ENCODE data around the gene SLC44A1.

Gene SLC44A1

GRCh38 chr9:105341434-105342146, 97.1 kb downstream of the SLC44A1 start:
- no peak for DNase-seq

GRCh38 chr9:105342147-105342505, 97.7 kb downstream of the SLC44A1 start:
- DNase-seq = no peak

GRCh38 chr9:105344283-105344682, 99.8 kb downstream of the SLC44A1 start:
- no peak for DNase-seq

GRCh38 chr9:105345626-105346025, 101.2 kb downstream of the SLC44A1 start:
- DNase-seq = no peak

GRCh38 chr9:105346273-105346672, 101.8 kb downstream of the SLC44A1 start:
- DNase-seq = no peak

GRCh38 chr9:105354448-105354847, 110.0 kb downstream of the SLC44A1 start:
- DNase-seq = no peak

GRCh38 chr9:105355781-105356180, 111.3 kb downstream of the SLC44A1 start:
- peak in 3 of 6 experiments; percentile 8 to 25 (median 11) for DNase-seq

GRCh38 chr9:105357937-105358336, 113.5 kb downstream of the SLC44A1 start:
- DNase-seq = no peak

GRCh38 chr9:105359892-105360291, 115.4 kb downstream of the SLC44A1 start:
- no peak for DNase-seq

- no peak for DNase-seq
Measured at GRCh38 chr9:105360344-105360743, 115.9 kb downstream of the SLC44A1 start.

- DNase-seq = no peak
Measured at GRCh38 chr9:105361873-105362272, 117.4 kb downstream of the SLC44A1 start.

GRCh38 chr9:105362470-105362869, 118.0 kb downstream of the SLC44A1 start:
- DNase-seq = no peak

- no peak for DNase-seq
Measured at GRCh38 chr9:105363837-105364236, 119.4 kb downstream of the SLC44A1 start.

GRCh38 chr9:105369911-105370310, 125.5 kb downstream of the SLC44A1 start:
- no peak for DNase-seq

GRCh38 chr9:105373723-105374122, 129.3 kb downstream of the SLC44A1 start:
- no peak for DNase-seq

- DNase-seq = no peak
Measured at GRCh38 chr9:105375323-105375722, 130.9 kb downstream of the SLC44A1 start.

- no peak for DNase-seq
Measured at GRCh38 chr9:105376893-105377292, 132.4 kb downstream of the SLC44A1 start.

- peak in 5 of 6 experiments; percentile 1 to 41 (median 12) for DNase-seq
Measured at GRCh38 chr9:105385381-105385985, 141.0 kb downstream of the SLC44A1 start.

- no peak for DNase-seq
Measured at GRCh38 chr9:105389796-105390195, 145.3 kb downstream of the SLC44A1 start.

GRCh38 chr9:105390871-105391270, 146.4 kb downstream of the SLC44A1 start:
- DNase-seq = no peak

GRCh38 chr9:105391288-105391687, 146.8 kb downstream of the SLC44A1 start:
- DNase-seq = no peak

GRCh38 chr9:105392531-105392930, 148.1 kb downstream of the SLC44A1 start:
- DNase-seq = no peak

GRCh38 chr9:105393576-105394344, 149.3 kb downstream of the SLC44A1 start:
- no peak for DNase-seq

- DNase-seq = no peak
Measured at GRCh38 chr9:105396441-105396840, 152.0 kb downstream of the SLC44A1 start.

Data from stimulated activated naive CD4-positive, alpha-beta T cell (primary cell).